ENCODE results near the gene NHERF1.

- TF ChIP-seq RARB (CRISPR knock-in tag; IDR thresholded peaks at IDR 0.05) (no peak), CSRNP3 (CRISPR knock-in tag; IDR thresholded peaks at IDR 0.05) (no peak), OSR1 (CRISPR knock-in tag; IDR thresholded peaks at IDR 0.05) (no peak), CREB5 (CRISPR knock-in tag; IDR thresholded peaks at IDR 0.05; ENCODE audit: low read depth) (no peak), CSDC2 (CRISPR knock-in tag; IDR thresholded peaks at IDR 0.05) (no peak), BACH2 (CRISPR knock-in tag; IDR thresholded peaks at IDR 0.05; ENCODE audit: borderline replicate concordance) (no peak), ZNF70 (CRISPR knock-in tag; IDR thresholded peaks at IDR 0.05) (no peak), TOX (CRISPR knock-in tag; IDR thresholded peaks at IDR 0.05; ENCODE audit: borderline replicate concordance) (no peak)
- TF ChIP-seq, protein P1, sequence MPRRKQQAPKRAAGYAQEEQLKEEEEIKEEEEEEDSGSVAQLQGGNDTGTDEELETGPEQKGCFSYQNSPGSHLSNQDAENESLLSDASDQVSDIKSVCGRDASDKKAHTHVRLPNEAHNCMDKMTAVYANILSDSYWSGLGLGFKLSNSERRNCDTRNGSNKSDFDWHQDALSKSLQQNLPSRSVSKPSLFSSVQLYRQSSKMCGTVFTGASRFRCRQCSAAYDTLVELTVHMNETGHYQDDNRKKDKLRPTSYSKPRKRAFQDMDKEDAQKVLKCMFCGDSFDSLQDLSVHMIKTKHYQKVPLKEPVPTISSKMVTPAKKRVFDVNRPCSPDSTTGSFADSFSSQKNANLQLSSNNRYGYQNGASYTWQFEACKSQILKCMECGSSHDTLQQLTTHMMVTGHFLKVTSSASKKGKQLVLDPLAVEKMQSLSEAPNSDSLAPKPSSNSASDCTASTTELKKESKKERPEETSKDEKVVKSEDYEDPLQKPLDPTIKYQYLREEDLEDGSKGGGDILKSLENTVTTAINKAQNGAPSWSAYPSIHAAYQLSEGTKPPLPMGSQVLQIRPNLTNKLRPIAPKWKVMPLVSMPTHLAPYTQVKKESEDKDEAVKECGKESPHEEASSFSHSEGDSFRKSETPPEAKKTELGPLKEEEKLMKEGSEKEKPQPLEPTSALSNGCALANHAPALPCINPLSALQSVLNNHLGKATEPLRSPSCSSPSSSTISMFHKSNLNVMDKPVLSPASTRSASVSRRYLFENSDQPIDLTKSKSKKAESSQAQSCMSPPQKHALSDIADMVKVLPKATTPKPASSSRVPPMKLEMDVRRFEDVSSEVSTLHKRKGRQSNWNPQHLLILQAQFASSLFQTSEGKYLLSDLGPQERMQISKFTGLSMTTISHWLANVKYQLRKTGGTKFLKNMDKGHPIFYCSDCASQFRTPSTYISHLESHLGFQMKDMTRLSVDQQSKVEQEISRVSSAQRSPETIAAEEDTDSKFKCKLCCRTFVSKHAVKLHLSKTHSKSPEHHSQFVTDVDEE (CRISPR knock-in tag; IDR thresholded peaks at IDR 0.05): no peak
- TF ChIP-seq, protein P2, sequence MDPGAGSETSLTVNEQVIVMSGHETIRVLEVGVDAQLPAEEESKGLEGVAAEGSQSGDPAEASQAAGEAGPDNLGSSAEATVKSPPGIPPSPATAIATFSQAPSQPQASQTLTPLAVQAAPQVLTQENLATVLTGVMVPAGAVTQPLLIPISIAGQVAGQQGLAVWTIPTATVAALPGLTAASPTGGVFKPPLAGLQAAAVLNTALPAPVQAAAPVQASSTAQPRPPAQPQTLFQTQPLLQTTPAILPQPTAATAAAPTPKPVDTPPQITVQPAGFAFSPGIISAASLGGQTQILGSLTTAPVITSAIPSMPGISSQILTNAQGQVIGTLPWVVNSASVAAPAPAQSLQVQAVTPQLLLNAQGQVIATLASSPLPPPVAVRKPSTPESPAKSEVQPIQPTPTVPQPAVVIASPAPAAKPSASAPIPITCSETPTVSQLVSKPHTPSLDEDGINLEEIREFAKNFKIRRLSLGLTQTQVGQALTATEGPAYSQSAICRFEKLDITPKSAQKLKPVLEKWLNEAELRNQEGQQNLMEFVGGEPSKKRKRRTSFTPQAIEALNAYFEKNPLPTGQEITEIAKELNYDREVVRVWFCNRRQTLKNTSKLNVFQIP (CRISPR knock-in tag; IDR thresholded peaks at IDR 0.05; ENCODE audit: borderline replicate concordance, low read depth): no peak
Observed at GRCh38 chr17:74796866-74797265, 48.4 kb downstream of the NHERF1 start.

All from SK-N-SH treated with all-trans-retinoic acid at 6 μM for 48 hours (cell line).